Measurements from ENCODE around the gene DDX1. TPM values are rescaled to one million over a fixed set of nuclear protein-coding genes. Genes with fewer than 3 reads are reported as not detected.

Gene DDX1
- total and polyA plus RNA-seq, 2 of the 4 experiments (the other 2 are of a cell fraction): 73.6 to 74.9 TPM

DNA sequence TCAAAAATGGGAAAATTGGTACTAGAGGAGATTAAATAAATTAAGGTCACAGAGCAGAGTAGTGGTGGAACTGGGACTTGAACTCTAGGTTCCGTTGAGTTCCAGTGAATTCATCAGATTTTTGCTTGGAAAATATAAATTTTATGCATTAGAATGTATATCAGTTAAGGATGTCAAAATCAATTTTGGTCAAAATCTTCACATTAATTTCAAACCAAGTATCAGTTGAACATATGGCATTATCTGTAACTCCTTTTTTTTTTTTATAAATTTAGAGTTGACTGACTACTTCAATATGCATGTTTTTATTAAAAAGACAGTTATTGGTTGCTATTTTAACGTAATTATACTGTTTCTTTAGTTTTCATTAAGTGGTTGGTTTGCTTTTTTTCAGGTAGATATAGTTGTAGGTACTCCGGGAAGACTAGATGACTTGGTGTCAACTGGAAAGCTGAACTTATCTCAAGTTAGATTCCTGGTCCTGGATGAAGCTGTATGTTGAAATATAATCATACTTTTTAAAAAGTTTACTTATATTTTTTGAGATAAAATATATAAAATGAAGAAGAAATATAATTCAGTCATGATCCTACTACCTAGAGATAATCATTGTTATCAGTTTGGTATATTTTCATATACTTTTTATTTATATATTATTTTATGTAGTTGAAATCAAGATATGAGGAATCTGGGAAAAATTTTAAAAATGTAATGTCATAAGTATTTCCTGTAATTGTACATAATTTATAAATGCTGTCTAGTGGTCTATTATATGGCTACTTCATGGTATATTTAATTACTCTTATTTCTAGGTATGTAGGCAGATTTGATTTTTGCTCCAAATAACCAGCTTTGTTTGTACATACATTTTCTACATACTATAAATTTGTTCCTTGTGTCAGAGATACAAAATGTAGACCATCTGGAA is 25.4 kb downstream of the DDX1 start:
- intact Hi-C loops (cut with micrococcal nuclease) (no loop called here), in situ Hi-C loops (cut with MboI; ENCODE audit: low sequenced_read_pairs) (no loop called here), dilution Hi-C loops (cut with HindIII; ENCODE audit: low sequenced_read_pairs, unreplicated experiment) (no loop called here)
- Histone ChIP-seq H3K27ac (ENCODE audit: insufficient read depth, low read length) (no peak overlapping the region), H3K79me1 (ENCODE audit: low read depth in 1 of 2, low read length in 2 of 2) (no peaks in the 10 kb centered on the region; a peak in 1 of 4 replicates), H2AK9ac (replicated peaks; ENCODE audit: low read depth, low read length, poor library complexity) (no peak overlapping the region), H3K4me3 (ENCODE audit: insufficient read depth, low read depth, low read length) (no peak overlapping the region), H3K56ac (ENCODE audit: extremely low read depth, insufficient read depth, low read length) (no peak overlapping the region), H3K14ac (replicated peaks; ENCODE audit: low read depth, low read length) (no peak overlapping the region), H4K91ac (ENCODE audit: insufficient read depth, low read depth, low read length) (no peak overlapping the region), H3K4ac (ENCODE audit: low read depth, low read length) (no peak overlapping the region), H3K23ac (ENCODE audit: low read depth, low read length) (no peak overlapping the region), H3K18ac (ENCODE audit: low read depth, low read length) (no peak overlapping the region), H2BK20ac (ENCODE audit: low read depth, low read length) (no peak overlapping the region), H3K36me3 (ENCODE audit: control insufficient read depth, insufficient read depth, low read length) (peaks cover 32% of the 10 kb centered on the region), H4K5ac (ENCODE audit: low read depth, low read length) (no peak overlapping the region), H4K20me1 (ENCODE audit: insufficient read depth, low read length) (no peaks in the 10 kb centered on the region), H2AK5ac (ENCODE audit: low read depth, low read length) (no peak overlapping the region), H2BK120ac (ENCODE audit: low read depth, low read length) (no peak overlapping the region), H3K9me3 (ENCODE audit: control insufficient read depth, insufficient read depth, low read length) (no peaks in the 10 kb centered on the region), H3K9ac (ENCODE audit: low read depth, low read length) (no peak overlapping the region), H4K8ac (ENCODE audit: low read depth in 2 of 2, low read length in 2 of 2) (no peak overlapping the region), H3K4me2 (ENCODE audit: low read depth, low read length) (no peak overlapping the region), H3K27me3 (ENCODE audit: control insufficient read depth, insufficient read depth, low read length) (no peaks in the 10 kb centered on the region), H2BK15ac (ENCODE audit: low read depth, low read length) (no peak overlapping the region), H2BK5ac (ENCODE audit: low read depth, low read length, poor library complexity, severe bottlenecking) (no peak overlapping the region), H3K9me1 (ENCODE audit: insufficient read depth, low read length) (no peaks in the 10 kb centered on the region), H2AFZ (replicated peaks; ENCODE audit: low read length, poor library complexity) (no peak overlapping the region), H3K4me1 (ENCODE audit: control insufficient read depth, insufficient read depth, low read length) (no peaks in the 10 kb centered on the region)
- ATAC-seq (ENCODE audit: low read depth) (no peak), DNase-seq (no peak)
- ChIA-PET POLR2A (ENCODE audit: unreplicated experiment) (no interaction called here), CTCF (no interaction called here)
- WGBS, 2 experiments (ENCODE audit: extremely low coverage in 2 of 2, insufficient read length in 1 of 2): no CpG with 5 or more reads among the region's 3 CpGs
- no peak for TF ChIP-seq RAD21 (IDR thresholded peaks at IDR 0.05; ENCODE audit: low read length)
- TF ChIP-seq FOS (IDR thresholded peaks at IDR 0.05; ENCODE audit: low read depth, low read length): no peak
- TF ChIP-seq MAFK (IDR thresholded peaks at IDR 0.05; ENCODE audit: low read depth, low read length): no peak
- no peak for TF ChIP-seq CEBPB (IDR thresholded peaks at IDR 0.05; ENCODE audit: low read depth, low read length)
- no peak for TF ChIP-seq RCOR1 (IDR thresholded peaks at IDR 0.05; ENCODE audit: insufficient replicate concordance, low read length)
- no peak for TF ChIP-seq POLR2A (IDR thresholded peaks at IDR 0.05; ENCODE audit: low read depth, low read length)
- BruUV-seq (replicated peaks): no TSS peak

All from IMR-90 (cell line).